ENCODE measurements around the gene RNF183.

DNA sequence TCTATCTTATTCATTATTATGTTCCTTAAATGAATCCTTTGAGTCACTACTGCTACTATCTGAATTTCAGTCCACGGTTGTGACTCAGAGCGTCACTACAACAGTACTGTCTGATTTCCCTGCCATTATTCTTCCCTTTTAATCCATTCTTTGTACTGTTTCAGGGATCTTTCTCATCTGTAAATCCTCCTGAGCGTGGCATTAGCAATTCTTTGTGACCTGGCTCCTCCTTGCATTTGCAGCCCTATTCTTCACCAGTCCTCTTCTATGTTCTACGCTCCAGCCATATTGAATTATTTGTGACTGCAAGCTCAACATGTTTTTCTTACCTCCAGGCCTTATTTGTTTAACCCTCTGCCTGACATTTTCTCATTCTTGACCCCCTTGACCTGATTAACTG, 21.8 kb downstream of the RNF183 start:
- no peak for TF ChIP-seq POLR2A (IDR thresholded peaks at IDR 0.05)
- TF ChIP-seq, protein P1, sequence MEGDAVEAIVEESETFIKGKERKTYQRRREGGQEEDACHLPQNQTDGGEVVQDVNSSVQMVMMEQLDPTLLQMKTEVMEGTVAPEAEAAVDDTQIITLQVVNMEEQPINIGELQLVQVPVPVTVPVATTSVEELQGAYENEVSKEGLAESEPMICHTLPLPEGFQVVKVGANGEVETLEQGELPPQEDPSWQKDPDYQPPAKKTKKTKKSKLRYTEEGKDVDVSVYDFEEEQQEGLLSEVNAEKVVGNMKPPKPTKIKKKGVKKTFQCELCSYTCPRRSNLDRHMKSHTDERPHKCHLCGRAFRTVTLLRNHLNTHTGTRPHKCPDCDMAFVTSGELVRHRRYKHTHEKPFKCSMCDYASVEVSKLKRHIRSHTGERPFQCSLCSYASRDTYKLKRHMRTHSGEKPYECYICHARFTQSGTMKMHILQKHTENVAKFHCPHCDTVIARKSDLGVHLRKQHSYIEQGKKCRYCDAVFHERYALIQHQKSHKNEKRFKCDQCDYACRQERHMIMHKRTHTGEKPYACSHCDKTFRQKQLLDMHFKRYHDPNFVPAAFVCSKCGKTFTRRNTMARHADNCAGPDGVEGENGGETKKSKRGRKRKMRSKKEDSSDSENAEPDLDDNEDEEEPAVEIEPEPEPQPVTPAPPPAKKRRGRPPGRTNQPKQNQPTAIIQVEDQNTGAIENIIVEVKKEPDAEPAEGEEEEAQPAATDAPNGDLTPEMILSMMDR (IDR thresholded peaks at IDR 0.05), result no peak
